Measurements from ENCODE around the gene ABLIM2. TPM values are rescaled to one million over a fixed set of nuclear protein-coding genes. Genes with fewer than 3 reads are reported as not detected.
"Not testable (repeated sequence)": the region's sequence is repeated elsewhere in the genome, so short reads cannot be mapped to it uniquely, and the experiment has no call there.

ABLIM2 gene
- total and polyA plus RNA-seq, 2 of the 13 experiments (the other 11 are each of a cell fraction or from before 2014, with no cell fraction given) = 0.20 to 0.37 TPM

DNA sequence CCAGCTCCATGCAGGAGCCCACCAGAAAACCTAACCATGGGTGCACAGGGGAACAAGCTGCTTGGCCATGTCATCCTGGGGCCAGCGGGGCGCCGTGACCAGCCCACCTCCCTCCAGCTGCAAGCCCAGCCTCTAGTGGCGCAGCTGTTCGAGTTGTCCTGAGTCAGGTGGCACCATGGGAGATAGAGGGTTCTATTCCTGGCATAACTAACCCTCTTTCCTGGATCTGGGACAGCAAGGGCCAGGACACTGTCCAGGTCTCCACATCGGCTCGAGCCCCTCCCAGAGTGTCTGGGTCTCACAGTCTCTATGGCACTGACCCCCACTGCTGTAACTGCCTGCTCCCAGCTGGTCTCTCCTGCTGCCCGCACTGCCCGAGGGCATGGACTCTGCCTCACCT lies 16.7 kb downstream of the ABLIM2 start (continued):
- TF ChIP-seq, protein P1, sequence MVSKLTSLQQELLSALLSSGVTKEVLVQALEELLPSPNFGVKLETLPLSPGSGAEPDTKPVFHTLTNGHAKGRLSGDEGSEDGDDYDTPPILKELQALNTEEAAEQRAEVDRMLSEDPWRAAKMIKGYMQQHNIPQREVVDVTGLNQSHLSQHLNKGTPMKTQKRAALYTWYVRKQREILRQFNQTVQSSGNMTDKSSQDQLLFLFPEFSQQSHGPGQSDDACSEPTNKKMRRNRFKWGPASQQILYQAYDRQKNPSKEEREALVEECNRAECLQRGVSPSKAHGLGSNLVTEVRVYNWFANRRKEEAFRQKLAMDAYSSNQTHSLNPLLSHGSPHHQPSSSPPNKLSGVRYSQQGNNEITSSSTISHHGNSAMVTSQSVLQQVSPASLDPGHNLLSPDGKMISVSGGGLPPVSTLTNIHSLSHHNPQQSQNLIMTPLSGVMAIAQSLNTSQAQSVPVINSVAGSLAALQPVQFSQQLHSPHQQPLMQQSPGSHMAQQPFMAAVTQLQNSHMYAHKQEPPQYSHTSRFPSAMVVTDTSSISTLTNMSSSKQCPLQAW (CRISPR knock-in tag; IDR thresholded peaks at IDR 0.05) = no peak
- no peak for TF ChIP-seq KDM3A (CRISPR knock-in tag; IDR thresholded peaks at IDR 0.05; ENCODE audit: low read depth)

GRCh38 chr4:8140915-8141314 lies 17.7 kb downstream of the ABLIM2 start:
- in situ Hi-C loops (cut with HindIII; ENCODE audit: extremely low pct_ligation_motif_present, low pct_unique_long_range_greater_than_20kb) = no loop called here
- no peaks in the 10 kb centered on the region for H3K9me3 ChIP-seq (ENCODE audit: low read length)
- ATAC-seq (no peak), DNase-seq (ENCODE audit: low spot score) (no peak), FAIRE-seq (no peak)
- peaks cover 10 to 39% of the 10 kb centered on the region in 2 experiments; a peak in 4 of 5 replicates for H3K27me3 ChIP-seq (ENCODE audit: control insufficient read depth in 1 of 2, insufficient read depth in 2 of 2, low read length in 2 of 2)
- intact Hi-C loops (cut with micrococcal nuclease; ENCODE audit: unreplicated experiment) = no loop called here
- H3K27ac ChIP-seq (ENCODE audit: extremely low read length, insufficient read depth, low read length) = no peak overlapping the region
- H4K20me1 ChIP-seq (ENCODE audit: insufficient read depth, low read length) = no peaks in the 10 kb centered on the region
- H3K36me3 ChIP-seq (replicated peaks in 1 of 2; ENCODE audit: control insufficient read depth in 1 of 2, insufficient read depth in 2 of 2, low read length in 2 of 2) = no peaks in the 10 kb centered on the region
- ChIA-PET POLR2A (no interaction called here), CTCF (ENCODE audit: low intra/inter-chr PET ratio, low total read pairs) (no interaction called here)
- no peak overlapping the region for H3K9ac ChIP-seq (ENCODE audit: insufficient read depth, low read depth, low read length)
- H2AFZ ChIP-seq (ENCODE audit: low read length) = no peak overlapping the region
- WGBS (ENCODE audit: low lambda C conversion rate) = 13% methylated on average over 5 of the region's 6 CpGs
- no peak overlapping the region for H3K4me2 ChIP-seq (ENCODE audit: low read depth, low read length)
- no peak for TF ChIP-seq ZNF143 (CRISPR knock-in tag; IDR thresholded peaks at IDR 0.05)
- TF ChIP-seq, protein P2, sequence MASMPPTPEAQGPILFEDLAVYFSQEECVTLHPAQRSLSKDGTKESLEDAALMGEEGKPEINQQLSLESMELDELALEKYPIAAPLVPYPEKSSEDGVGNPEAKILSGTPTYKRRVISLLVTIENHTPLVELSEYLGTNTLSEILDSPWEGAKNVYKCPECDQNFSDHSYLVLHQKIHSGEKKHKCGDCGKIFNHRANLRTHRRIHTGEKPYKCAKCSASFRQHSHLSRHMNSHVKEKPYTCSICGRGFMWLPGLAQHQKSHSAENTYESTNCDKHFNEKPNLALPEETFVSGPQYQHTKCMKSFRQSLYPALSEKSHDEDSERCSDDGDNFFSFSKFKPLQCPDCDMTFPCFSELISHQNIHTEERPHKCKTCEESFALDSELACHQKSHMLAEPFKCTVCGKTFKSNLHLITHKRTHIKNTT (CRISPR knock-in tag; IDR thresholded peaks at IDR 0.05) = no peak
- TF ChIP-seq ZNF484 (CRISPR knock-in tag; IDR thresholded peaks at IDR 0.05; ENCODE audit: borderline replicate concordance, low read depth) = no peak
- peaks cover 15% of the 10 kb centered on the region for H3K4me1 ChIP-seq (ENCODE audit: insufficient read depth, low read length)
- BruUV-seq (replicated peaks) = no TSS peak
- H3K79me2 ChIP-seq (ENCODE audit: insufficient read depth, low read length) = no peaks in the 10 kb centered on the region
- no peak overlapping the region for H3K4me3 ChIP-seq (replicated peaks in 1 of 3; ENCODE audit: insufficient read depth in 1 of 3, low read depth in 2 of 3, low read length in 3 of 3)

GRCh38 chr4:8139726-8140125 lies 18.9 kb downstream of the ABLIM2 start:
- WGBS (ENCODE audit: low lambda C conversion rate) = 62% methylated on average over 5 of the region's 5 CpGs
- H3K4me2 ChIP-seq (ENCODE audit: low read depth, low read length); intact Hi-C loops (cut with micrococcal nuclease; ENCODE audit: unreplicated experiment); H2AFZ ChIP-seq (ENCODE audit: low read length); ATAC-seq; H3K4me1 ChIP-seq (ENCODE audit: insufficient read depth, low read length); H4K20me1 ChIP-seq (ENCODE audit: insufficient read depth, low read length); in situ Hi-C loops (cut with HindIII; ENCODE audit: extremely low pct_ligation_motif_present, low pct_unique_long_range_greater_than_20kb); H3K36me3 ChIP-seq (replicated peaks in 1 of 2; ENCODE audit: control insufficient read depth in 1 of 2, insufficient read depth in 2 of 2, low read length in 2 of 2); H3K79me2 ChIP-seq (ENCODE audit: insufficient read depth, low read length); H3K9me3 ChIP-seq (ENCODE audit: low read length); POLR2A ChIA-PET; BruUV-seq (replicated peaks); H3K9ac ChIP-seq (ENCODE audit: insufficient read depth, low read depth, low read length); H3K27ac ChIP-seq (ENCODE audit: extremely low read length, insufficient read depth, low read length); FAIRE-seq; H3K4me3 ChIP-seq (replicated peaks in 1 of 3; ENCODE audit: insufficient read depth in 1 of 3, low read depth in 2 of 3, low read length in 3 of 3); CTCF ChIA-PET (ENCODE audit: low intra/inter-chr PET ratio, low total read pairs); DNase-seq (ENCODE audit: low spot score): not testable (repeated sequence)
- H3K27me3 ChIP-seq (ENCODE audit: control insufficient read depth in 1 of 2, insufficient read depth in 2 of 2, low read length in 2 of 2) = peaks cover 8 to 38% of the 10 kb centered on the region in 2 experiments; a peak in 4 of 5 replicates

All from HepG2 (cell line).